Measurements from ENCODE around the gene PNKD. TPM values are rescaled to one million over a fixed set of nuclear protein-coding genes. Genes with fewer than 3 reads are reported as not detected.

The PNKD gene
- total and polyA plus RNA-seq, 2 of the 8 experiments (the other 6 are each of a cell fraction or from before 2014, with no cell fraction given): 43.9 to 65.4 TPM

DNA sequence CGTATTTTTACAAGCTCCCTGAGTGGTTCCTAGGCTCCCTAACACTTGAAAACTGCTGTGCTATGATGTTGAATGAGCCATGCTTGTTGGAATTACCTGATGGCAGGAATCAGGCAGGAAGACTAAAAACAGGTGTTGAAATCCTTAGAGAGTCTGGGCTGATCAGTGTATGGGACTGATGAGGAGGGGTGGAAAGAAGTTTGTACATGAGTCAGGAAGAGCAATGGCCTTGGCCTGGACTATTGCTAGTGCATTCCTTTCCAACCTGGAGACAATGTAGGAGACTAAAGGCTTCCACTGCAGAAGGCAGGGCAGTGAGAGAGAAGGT lies 46.9 kb downstream of the PNKD start:
- Histone ChIP-seq H2BK20ac (ENCODE audit: low read length) (no peak overlapping the region), H3K18ac (ENCODE audit: extremely low read depth, low read length) (no peak overlapping the region), H3K4me2 (ENCODE audit: insufficient read depth in 1 of 2, low read depth in 2 of 2, low read length in 2 of 2) (no peak overlapping the region), H3K9ac (replicated peaks in 1 of 4; ENCODE audit: extremely low read depth in 1 of 4, low read depth in 3 of 4, low read length in 3 of 4) (no peak overlapping the region), H2BK120ac (replicated peaks; ENCODE audit: low read depth, low read length) (no peak overlapping the region), H3K4ac (replicated peaks; ENCODE audit: insufficient read length, low read depth, low read length) (no peak overlapping the region), H3K23ac (ENCODE audit: insufficient read length) (no peak overlapping the region), H2BK12ac (ENCODE audit: low read depth, low read length) (no peak overlapping the region), H2AFZ (ENCODE audit: low read length) (no peak overlapping the region), H3K79me2 (ENCODE audit: control insufficient read depth in 1 of 2, insufficient read depth in 2 of 2, low read length in 2 of 2) (no peaks in the 10 kb centered on the region), H3K36me3 (ENCODE audit: control insufficient read depth in 2 of 4, insufficient read depth in 4 of 4, low read length in 3 of 4) (no peaks in the 10 kb centered on the region), H3K4me1 (replicated peaks in 1 of 4; ENCODE audit: control insufficient read depth in 3 of 4, insufficient read depth in 4 of 4, low read length in 3 of 4) (peaks cover under 1 to 2% (median 2%) of the 10 kb centered on the region in 4 experiments), H4K91ac (replicated peaks; ENCODE audit: insufficient read length, low read length) (no peak overlapping the region), H2BK15ac (ENCODE audit: low read length) (no peak overlapping the region), H3K14ac (ENCODE audit: insufficient read length) (no peak overlapping the region), H3K56ac (replicated peaks; ENCODE audit: insufficient read length, low read depth, low read length) (no peak overlapping the region), H2AK5ac (ENCODE audit: low read depth, low read length) (no peak overlapping the region), H3K4me3 (ENCODE audit: extremely low read depth in 1 of 4, insufficient read depth in 2 of 4, low read depth in 3 of 4, low read length in 4 of 4) (no peak overlapping the region), H3K23me2 (ENCODE audit: low read depth, low read length) (no peaks in the 10 kb centered on the region), H4K8ac (ENCODE audit: extremely low read depth, insufficient read depth, low read length) (no peak overlapping the region), H3K79me1 (ENCODE audit: low read depth, low read length) (no peaks in the 10 kb centered on the region), H2BK5ac (ENCODE audit: low read depth, low read length) (no peak overlapping the region), H4K5ac (ENCODE audit: insufficient read length, low read depth, low read length) (no peak overlapping the region), H3K27ac (ENCODE audit: low read depth, low read length) (no peak overlapping the region), H4K20me1 (replicated peaks in 1 of 2; ENCODE audit: control insufficient read depth in 1 of 2, insufficient read depth in 2 of 2, low read length in 2 of 2) (no peaks in the 10 kb centered on the region), H3K9me3 (ENCODE audit: insufficient read depth in 2 of 2, low read depth in 1 of 2, low read length in 1 of 2) (no peaks in the 10 kb centered on the region), H3K27me3 (replicated peaks in 1 of 4; ENCODE audit: control insufficient read depth in 3 of 4, extremely low read depth in 1 of 4, insufficient read depth in 3 of 4, low read length in 3 of 4) (no peaks in the 10 kb centered on the region)
- 92% methylated on average over 1 of the region's 1 CpG; no CpG with 5 or more reads in 1 of the 2 experiments for WGBS, 2 experiments (ENCODE audit: extremely low coverage in 1 of 2, insufficient coverage in 1 of 2, insufficient read length in 1 of 2, insufficient replicate concordance in 2 of 2, low coverage in 1 of 2, low lambda C conversion rate in 2 of 2, missing lambda C conversion rate in 1 of 2)
- ChIA-PET CTCF (ENCODE audit: partially characterized antibody) (interaction anchor here (0.6 to 4.0 kb wide), 6 partner anchors 9 to 327 kb away, joined by 3 to 21 read pairs (median 4); partner anchors contain the start of gene CATIP), POLR2A (ENCODE audit: partially characterized antibody) (interaction anchor here (0.9 to 1.0 kb wide), 2 partner anchors 13 to 88 kb away, joined by 3 read pairs; no protein-coding TSS in a partner anchor)
- FAIRE-seq (no peak), DNase-seq (ENCODE audit: low read depth in 1 of 2, low spot score in 2 of 2) (no peak)
- TF ChIP-seq SUZ12 (IDR thresholded peaks at IDR 0.05; ENCODE audit: low read length) (no peak), MAFK (IDR thresholded peaks at IDR 0.05; ENCODE audit: low read depth, low read length) (no peak), JUN (IDR thresholded peaks at IDR 0.05; ENCODE audit: low read depth, low read length) (no peak), NRF1 (IDR thresholded peaks at IDR 0.05; ENCODE audit: low read depth, low read length) (no peak), KDM5A (IDR thresholded peaks at IDR 0.05; ENCODE audit: low read length) (no peak), RNF2 (IDR thresholded peaks at IDR 0.05; ENCODE audit: borderline replicate concordance, low read depth, low read length, missing control alignments, poor library complexity, severe bottlenecking) (no peak), POLR2A (IDR thresholded peaks at IDR 0.05; ENCODE audit: control extremely low read depth in 1 of 2, low read depth in 2 of 2, low read length in 2 of 2) (no peak), NANOG (IDR thresholded peaks at IDR 0.05; ENCODE audit: insufficient read depth, low read depth, low read length, poor library complexity, severe bottlenecking) (no peak)
- TF ChIP-seq, protein P1, sequence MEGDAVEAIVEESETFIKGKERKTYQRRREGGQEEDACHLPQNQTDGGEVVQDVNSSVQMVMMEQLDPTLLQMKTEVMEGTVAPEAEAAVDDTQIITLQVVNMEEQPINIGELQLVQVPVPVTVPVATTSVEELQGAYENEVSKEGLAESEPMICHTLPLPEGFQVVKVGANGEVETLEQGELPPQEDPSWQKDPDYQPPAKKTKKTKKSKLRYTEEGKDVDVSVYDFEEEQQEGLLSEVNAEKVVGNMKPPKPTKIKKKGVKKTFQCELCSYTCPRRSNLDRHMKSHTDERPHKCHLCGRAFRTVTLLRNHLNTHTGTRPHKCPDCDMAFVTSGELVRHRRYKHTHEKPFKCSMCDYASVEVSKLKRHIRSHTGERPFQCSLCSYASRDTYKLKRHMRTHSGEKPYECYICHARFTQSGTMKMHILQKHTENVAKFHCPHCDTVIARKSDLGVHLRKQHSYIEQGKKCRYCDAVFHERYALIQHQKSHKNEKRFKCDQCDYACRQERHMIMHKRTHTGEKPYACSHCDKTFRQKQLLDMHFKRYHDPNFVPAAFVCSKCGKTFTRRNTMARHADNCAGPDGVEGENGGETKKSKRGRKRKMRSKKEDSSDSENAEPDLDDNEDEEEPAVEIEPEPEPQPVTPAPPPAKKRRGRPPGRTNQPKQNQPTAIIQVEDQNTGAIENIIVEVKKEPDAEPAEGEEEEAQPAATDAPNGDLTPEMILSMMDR (IDR thresholded peaks at IDR 0.05; ENCODE audit: control extremely low read depth in 1 of 3, insufficient read depth in 1 of 3, low read depth in 1 of 3, low read length in 3 of 3): no peak
